ENCODE measurements around the gene CYB561D1. TPM values are rescaled to one million over a fixed set of nuclear protein-coding genes. Genes with fewer than 3 reads are reported as not detected.

CYB561D1 gene
- total and polyA plus RNA-seq, 9 donors, result 3.9 to 13.8 (median 9.0) TPM

- no peaks in the 10 kb centered on the region for H3K27me3 ChIP-seq (ENCODE audit: control insufficient read depth, insufficient read depth, low read length)
- no peaks in the 10 kb centered on the region for H3K36me3 ChIP-seq (ENCODE audit: control insufficient read depth, insufficient read depth, low read length)
- H3K4me1 ChIP-seq (ENCODE audit: control insufficient read depth, insufficient read depth, low read length), result peaks cover 62% of the 10 kb centered on the region
- peak overlapping the region; percentile 87 for H3K27ac ChIP-seq (ENCODE audit: low read length)
- DNase-seq, result no peak
- no peak overlapping the region for H3K4me3 ChIP-seq (ENCODE audit: low read length)
- WGBS (ENCODE audit: insufficient coverage), result 76% methylated on average over 8 of the region's 9 CpGs
- H3K9me3 ChIP-seq (replicated peaks; ENCODE audit: control insufficient read depth, low read depth, low read length), result no peaks in the 10 kb centered on the region
Observed at GRCh38 chr1:109527846-109528695, 34.2 kb downstream of the CYB561D1 start.

- H3K27ac ChIP-seq (ENCODE audit: low read length), result peak overlapping the region; percentile 87
- WGBS (ENCODE audit: insufficient coverage), result 71% methylated on average over 2 of the region's 3 CpGs
- H3K9me3 ChIP-seq (replicated peaks; ENCODE audit: control insufficient read depth, low read depth, low read length), result no peaks in the 10 kb centered on the region
- H3K4me3 ChIP-seq (ENCODE audit: low read length), result no peak overlapping the region
- peaks cover 63% of the 10 kb centered on the region for H3K4me1 ChIP-seq (ENCODE audit: control insufficient read depth, insufficient read depth, low read length)
- no peaks in the 10 kb centered on the region for H3K36me3 ChIP-seq (ENCODE audit: control insufficient read depth, insufficient read depth, low read length)
- no peaks in the 10 kb centered on the region for H3K27me3 ChIP-seq (ENCODE audit: control insufficient read depth, insufficient read depth, low read length)
- DNase-seq, result no peak
Observed at GRCh38 chr1:109528712-109529111, 34.8 kb downstream of the CYB561D1 start.

- peaks cover 69% of the 10 kb centered on the region for H3K4me1 ChIP-seq (ENCODE audit: control insufficient read depth, insufficient read depth, low read length)
- DNase-seq, result peak; percentile 81
- H3K27me3 ChIP-seq (ENCODE audit: control insufficient read depth, insufficient read depth, low read length), result no peaks in the 10 kb centered on the region
- H3K9me3 ChIP-seq (replicated peaks; ENCODE audit: control insufficient read depth, low read depth, low read length), result no peaks in the 10 kb centered on the region
- no peak overlapping the region for H3K4me3 ChIP-seq (ENCODE audit: low read length)
- H3K36me3 ChIP-seq (ENCODE audit: control insufficient read depth, insufficient read depth, low read length), result no peaks in the 10 kb centered on the region
- peak overlapping the region; percentile 87 for H3K27ac ChIP-seq (ENCODE audit: low read length)
- WGBS (ENCODE audit: insufficient coverage), result 24% methylated on average over 3 of the region's 8 CpGs
Observed at GRCh38 chr1:109529881-109530456, 36.1 kb downstream of the CYB561D1 start.

GRCh38 chr1:109530457-109531087 lies 36.7 kb downstream of the CYB561D1 start:
- DNase-seq, result peak; percentile 89
- Histone ChIP-seq H3K4me3 (ENCODE audit: low read length) (no peak overlapping the region), H3K4me1 (ENCODE audit: control insufficient read depth, insufficient read depth, low read length) (peaks cover 75% of the 10 kb centered on the region)

GRCh38 chr1:109531380-109531779 lies 37.5 kb downstream of the CYB561D1 start:
- Histone ChIP-seq H3K9me3 (replicated peaks; ENCODE audit: control insufficient read depth, low read depth, low read length) (no peaks in the 10 kb centered on the region), H3K4me3 (ENCODE audit: low read length) (no peak overlapping the region), H3K27ac (ENCODE audit: low read length) (peak overlapping the region; percentile 87), H3K36me3 (ENCODE audit: control insufficient read depth, insufficient read depth, low read length) (no peaks in the 10 kb centered on the region), H3K27me3 (ENCODE audit: control insufficient read depth, insufficient read depth, low read length) (no peaks in the 10 kb centered on the region), H3K4me1 (ENCODE audit: control insufficient read depth, insufficient read depth, low read length) (peaks cover 82% of the 10 kb centered on the region)
- DNase-seq, result no peak
- WGBS (ENCODE audit: insufficient coverage), result no CpG with 5 or more reads among the region's 4 CpGs

More at GRCh38 chr1:109530457-109531087, 36.7 kb downstream of the CYB561D1 start:
- H3K36me3 ChIP-seq (ENCODE audit: control insufficient read depth, insufficient read depth, low read length), result no peaks in the 10 kb centered on the region
- 34% methylated on average over 11 of the region's 13 CpGs for WGBS (ENCODE audit: insufficient coverage)
- no peaks in the 10 kb centered on the region for H3K9me3 ChIP-seq (replicated peaks; ENCODE audit: control insufficient read depth, low read depth, low read length)
- no peaks in the 10 kb centered on the region for H3K27me3 ChIP-seq (ENCODE audit: control insufficient read depth, insufficient read depth, low read length)
- peak overlapping the region; percentile 87 for H3K27ac ChIP-seq (ENCODE audit: low read length)

GRCh38 chr1:109531826-109532364 lies 38.0 kb downstream of the CYB561D1 start:
- Histone ChIP-seq H3K4me3 (ENCODE audit: low read length) (no peak overlapping the region), H3K9me3 (replicated peaks; ENCODE audit: control insufficient read depth, low read depth, low read length) (no peaks in the 10 kb centered on the region), H3K36me3 (ENCODE audit: control insufficient read depth, insufficient read depth, low read length) (no peaks in the 10 kb centered on the region), H3K27me3 (ENCODE audit: control insufficient read depth, insufficient read depth, low read length) (no peaks in the 10 kb centered on the region), H3K4me1 (ENCODE audit: control insufficient read depth, insufficient read depth, low read length) (peaks cover 87% of the 10 kb centered on the region), H3K27ac (ENCODE audit: low read length) (peak overlapping the region; percentile 87)
- no peak for DNase-seq
- 51% methylated on average over 9 of the region's 16 CpGs for WGBS (ENCODE audit: insufficient coverage)

- DNase-seq, result peak; percentile 87
- H3K36me3 ChIP-seq (ENCODE audit: control insufficient read depth, insufficient read depth, low read length), result no peaks in the 10 kb centered on the region
- H3K27me3 ChIP-seq (ENCODE audit: control insufficient read depth, insufficient read depth, low read length), result no peaks in the 10 kb centered on the region
- 2% methylated on average over 6 of the region's 12 CpGs for WGBS (ENCODE audit: insufficient coverage)
- H3K9me3 ChIP-seq (replicated peaks; ENCODE audit: control insufficient read depth, low read depth, low read length), result no peaks in the 10 kb centered on the region
- H3K4me1 ChIP-seq (ENCODE audit: control insufficient read depth, insufficient read depth, low read length), result peaks cover 85% of the 10 kb centered on the region
- no peak overlapping the region for H3K4me3 ChIP-seq (ENCODE audit: low read length)
- H3K27ac ChIP-seq (ENCODE audit: low read length), result peak overlapping the region; percentile 87
Observed at GRCh38 chr1:109532365-109533136, 38.7 kb downstream of the CYB561D1 start.

- H3K4me3 ChIP-seq (ENCODE audit: low read length), result no peak overlapping the region
- DNase-seq, result no peak
- peak overlapping the region; percentile 93 for H3K27ac ChIP-seq (ENCODE audit: low read length)
- H3K4me1 ChIP-seq (ENCODE audit: control insufficient read depth, insufficient read depth, low read length), result peaks cover 75% of the 10 kb centered on the region
- H3K27me3 ChIP-seq (ENCODE audit: control insufficient read depth, insufficient read depth, low read length), result peaks cover 2% of the 10 kb centered on the region
- no CpG with 5 or more reads among the region's 1 CpG for WGBS (ENCODE audit: insufficient coverage)
- no peaks in the 10 kb centered on the region for H3K36me3 ChIP-seq (ENCODE audit: control insufficient read depth, insufficient read depth, low read length)
- no peaks in the 10 kb centered on the region for H3K9me3 ChIP-seq (replicated peaks; ENCODE audit: control insufficient read depth, low read depth, low read length)
Observed at GRCh38 chr1:109534307-109534858, 40.5 kb downstream of the CYB561D1 start.

GRCh38 chr1:109535481-109535880 lies 41.6 kb downstream of the CYB561D1 start:
- Histone ChIP-seq H3K27me3 (ENCODE audit: control insufficient read depth, insufficient read depth, low read length) (peaks cover 5% of the 10 kb centered on the region), H3K36me3 (ENCODE audit: control insufficient read depth, insufficient read depth, low read length) (no peaks in the 10 kb centered on the region), H3K4me3 (ENCODE audit: low read length) (no peak overlapping the region), H3K4me1 (ENCODE audit: control insufficient read depth, insufficient read depth, low read length) (peaks cover 64% of the 10 kb centered on the region), H3K9me3 (replicated peaks; ENCODE audit: control insufficient read depth, low read depth, low read length) (no peaks in the 10 kb centered on the region), H3K27ac (ENCODE audit: low read length) (peak overlapping the region; percentile 93)
- DNase-seq, result no peak
- 77% methylated on average over 4 of the region's 4 CpGs for WGBS (ENCODE audit: insufficient coverage)

All from muscle of leg (tissue), 11 donors.